ENCODE data around the gene RAB1A.

The RAB1A gene

DNA sequence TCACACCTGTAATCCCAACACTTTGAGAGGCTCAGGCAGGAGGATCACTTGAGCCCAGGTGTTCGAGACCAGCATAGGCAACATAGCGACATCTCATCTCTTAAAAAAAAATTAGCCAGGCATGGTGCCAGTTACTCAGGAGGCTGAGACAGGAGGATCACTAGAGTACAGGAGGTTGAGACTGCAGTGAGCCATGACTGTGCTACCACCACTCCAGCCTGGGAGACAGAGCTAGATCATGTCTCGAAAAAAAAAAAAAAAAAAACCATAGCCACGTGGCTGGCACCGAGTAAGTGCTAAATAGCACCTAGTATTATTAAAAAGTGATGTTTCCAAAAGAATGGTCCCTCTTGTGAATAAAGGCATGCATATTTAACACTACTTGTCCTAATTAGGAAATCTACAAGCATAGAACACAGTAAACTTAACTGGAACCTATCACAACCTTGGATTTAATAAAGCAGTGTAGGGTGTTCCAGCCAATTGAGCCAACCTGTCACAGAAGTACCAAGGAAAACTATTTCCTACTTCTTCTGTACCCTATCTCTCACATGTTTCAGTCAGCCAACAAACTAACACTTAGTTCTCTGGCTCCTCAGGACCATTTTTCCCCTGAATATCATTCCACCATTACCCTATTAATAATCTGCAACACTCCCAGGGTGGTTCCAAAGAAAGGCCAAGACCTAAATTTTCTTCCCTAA lies 8.8 kb downstream of the RAB1A start:
- DNase-seq (ENCODE audit: insufficient read length, low spot score) (no peak), FAIRE-seq (no peak)
- no peak for TF ChIP-seq POLR2A (IDR thresholded peaks at IDR 0.05; ENCODE audit: low read depth, low read length)

GRCh38 chr2:65116645-65117044 lies 13.3 kb downstream of the RAB1A start:
- no peak for DNase-seq (ENCODE audit: insufficient read length, low spot score)
- no peak for TF ChIP-seq POLR2A (IDR thresholded peaks at IDR 0.05; ENCODE audit: low read depth, low read length)
- FAIRE-seq = no peak

DNA sequence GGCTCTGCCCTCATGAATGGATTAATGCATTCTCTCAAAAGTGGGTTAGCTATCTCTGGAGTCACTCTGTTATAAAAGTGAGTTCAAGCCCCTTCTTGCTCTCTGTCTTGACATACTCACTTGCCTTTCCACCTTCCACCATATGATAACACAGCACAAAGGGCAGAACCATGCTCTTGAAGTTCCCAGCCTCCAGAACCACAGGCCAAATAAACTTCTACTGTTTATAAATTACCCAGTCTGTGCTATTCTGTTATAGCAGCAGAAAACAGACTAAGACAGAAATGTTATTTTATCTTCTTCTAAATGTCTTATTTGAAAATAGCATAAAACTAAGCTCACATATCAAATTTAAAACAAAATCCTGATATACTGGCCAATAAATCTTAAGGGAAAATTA lies 15.0 kb downstream of the RAB1A start:
- no peak for FAIRE-seq
- no peak for TF ChIP-seq POLR2A (IDR thresholded peaks at IDR 0.05; ENCODE audit: low read depth, low read length)

DNA sequence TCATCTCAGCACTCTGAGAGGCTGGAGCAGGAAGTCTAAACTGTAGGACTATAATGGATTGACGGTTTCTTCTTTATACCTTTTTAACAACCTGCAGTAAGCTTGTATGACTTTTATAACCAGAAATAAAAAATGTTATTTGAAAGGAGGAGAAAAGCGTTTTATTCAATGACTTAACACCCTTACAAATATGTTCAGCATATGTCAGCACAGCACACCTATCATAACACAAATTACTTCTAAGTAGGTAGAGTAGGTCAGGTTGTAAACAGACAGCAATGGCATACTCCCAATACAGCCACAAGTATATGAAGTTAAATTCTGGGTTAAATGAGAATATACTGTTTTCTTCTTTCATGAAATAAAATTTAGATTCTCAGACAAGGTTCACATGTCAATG lies 16.1 kb downstream of the RAB1A start:
- FAIRE-seq (no peak), DNase-seq (ENCODE audit: insufficient read length, low spot score) (no peak)
- TF ChIP-seq POLR2A (IDR thresholded peaks at IDR 0.05; ENCODE audit: low read depth, low read length) = no peak

More for the DNA sequence above, 15.0 kb downstream of the RAB1A start:
- DNase-seq (ENCODE audit: insufficient read length, low spot score) = no peak

- TF ChIP-seq POLR2A (IDR thresholded peaks at IDR 0.05; ENCODE audit: low read depth, low read length) = no peak
- DNase-seq (ENCODE audit: insufficient read length, low spot score) (no peak), FAIRE-seq (no peak)
Observed at GRCh38 chr2:65113229-65113628, 16.7 kb downstream of the RAB1A start.

- no peak for DNase-seq (ENCODE audit: insufficient read length, low spot score)
- TF ChIP-seq POLR2A (IDR thresholded peaks at IDR 0.05; ENCODE audit: low read depth, low read length) = no peak
- FAIRE-seq = no peak
Observed at GRCh38 chr2:65112633-65113032, 17.3 kb downstream of the RAB1A start.

DNA sequence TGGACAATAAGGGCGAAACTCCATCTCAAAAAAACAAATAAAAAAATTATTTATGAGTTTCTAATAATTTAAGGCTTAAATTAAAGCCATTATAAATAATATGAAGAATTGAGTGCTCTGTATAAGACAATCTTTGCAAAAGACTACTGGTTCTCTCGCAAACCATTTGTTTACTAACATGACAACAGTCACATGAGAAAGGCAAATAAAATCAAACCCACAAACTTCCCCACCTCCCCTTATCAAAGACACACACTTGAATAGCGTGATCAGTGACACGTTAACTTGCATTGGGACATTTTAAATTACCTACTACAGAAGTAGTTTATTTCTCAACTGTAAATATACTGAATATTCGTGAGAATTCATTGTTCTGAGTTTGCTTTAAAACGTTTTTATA lies 21.1 kb downstream of the RAB1A start:
- DNase-seq (ENCODE audit: insufficient read length, low spot score) = no peak
- no peak for TF ChIP-seq POLR2A (IDR thresholded peaks at IDR 0.05; ENCODE audit: low read depth, low read length)
- FAIRE-seq = no peak

DNA sequence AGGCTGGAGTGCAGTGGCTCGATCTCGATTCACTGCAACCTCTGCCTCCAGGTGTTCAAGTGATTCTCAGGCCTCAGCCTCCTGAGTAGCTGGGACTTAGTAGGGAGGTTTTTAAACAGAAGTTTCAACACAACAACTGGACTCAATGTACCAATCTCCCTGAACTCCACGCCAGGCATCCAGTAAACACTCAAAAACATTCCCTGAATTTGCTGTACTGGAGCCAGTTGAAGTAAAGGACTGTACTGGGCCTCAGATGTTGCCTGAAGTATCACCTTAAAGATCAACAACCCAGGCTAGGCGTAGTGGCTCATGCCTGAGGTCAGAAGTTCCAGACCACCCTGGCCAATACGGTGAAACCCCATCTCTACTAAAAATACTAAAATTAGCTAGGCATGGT lies 22.4 kb downstream of the RAB1A start:
- TF ChIP-seq POLR2A (IDR thresholded peaks at IDR 0.05; ENCODE audit: low read depth, low read length) = no peak
- FAIRE-seq (no peak), DNase-seq (ENCODE audit: insufficient read length, low spot score) (no peak)

DNA sequence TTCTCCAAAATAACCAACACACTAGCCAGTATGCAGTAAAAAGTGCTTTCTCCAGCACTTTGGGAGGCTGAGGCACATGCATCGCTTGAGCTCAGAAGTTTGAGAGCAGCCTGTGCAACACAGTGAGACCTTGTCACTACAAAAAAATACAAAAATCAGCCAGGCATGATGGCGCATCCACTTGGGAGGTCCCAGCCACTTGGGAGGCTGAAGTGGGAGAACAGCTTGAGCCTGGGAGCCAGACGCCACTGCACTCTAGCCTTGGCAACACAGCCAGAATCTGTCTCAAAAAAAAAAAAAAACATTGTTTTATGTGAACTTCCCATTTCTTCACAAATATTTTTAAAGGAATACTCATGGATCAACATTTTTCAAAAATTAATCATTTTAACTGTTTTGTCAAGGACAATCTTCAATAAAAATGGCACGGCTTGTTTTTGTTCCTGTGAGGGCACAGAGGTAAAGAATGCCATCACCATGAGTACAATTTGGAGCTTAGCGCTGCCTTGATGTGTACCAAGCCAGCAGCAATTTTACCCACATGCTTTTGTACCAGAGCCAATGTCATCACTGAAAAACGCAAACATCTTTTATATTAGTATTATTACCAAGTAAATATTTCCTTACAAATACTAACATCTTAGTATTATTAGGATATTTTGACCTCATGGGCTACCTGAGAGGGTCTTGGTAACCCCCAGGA lies 26.7 kb downstream of the RAB1A start:
- no peak for TF ChIP-seq POLR2A (IDR thresholded peaks at IDR 0.05; ENCODE audit: low read depth, low read length)
- DNase-seq (ENCODE audit: insufficient read length, low spot score) (no peak), FAIRE-seq (no peak)

GRCh38 chr2:65101071-65101470 lies 28.8 kb downstream of the RAB1A start:
- no peak for DNase-seq (ENCODE audit: insufficient read length, low spot score)
- no peak for FAIRE-seq
- no peak for TF ChIP-seq POLR2A (IDR thresholded peaks at IDR 0.05; ENCODE audit: low read depth, low read length)

GRCh38 chr2:65098741-65099140 lies 31.2 kb downstream of the RAB1A start:
- FAIRE-seq (no peak), DNase-seq (ENCODE audit: insufficient read length, low spot score) (no peak)
- no peak for TF ChIP-seq POLR2A (IDR thresholded peaks at IDR 0.05; ENCODE audit: low read depth, low read length)

GRCh38 chr2:65097844-65098243 lies 32.1 kb downstream of the RAB1A start:
- no peak for TF ChIP-seq POLR2A (IDR thresholded peaks at IDR 0.05; ENCODE audit: low read depth, low read length)
- FAIRE-seq (no peak), DNase-seq (ENCODE audit: insufficient read length, low spot score) (no peak)

- DNase-seq (ENCODE audit: insufficient read length, low spot score) (no peak), FAIRE-seq (no peak)
- TF ChIP-seq POLR2A (IDR thresholded peaks at IDR 0.05; ENCODE audit: low read depth, low read length) = no peak
Observed at GRCh38 chr2:65096948-65097347, 33.0 kb downstream of the RAB1A start.

- DNase-seq (ENCODE audit: insufficient read length, low spot score) = no peak
- TF ChIP-seq POLR2A (IDR thresholded peaks at IDR 0.05; ENCODE audit: low read depth, low read length) = no peak
- FAIRE-seq = no peak
Observed at GRCh38 chr2:65093211-65093610, 36.7 kb downstream of the RAB1A start.

GRCh38 chr2:65092791-65093190 lies 37.1 kb downstream of the RAB1A start:
- DNase-seq (ENCODE audit: insufficient read length, low spot score) (no peak), FAIRE-seq (no peak)
- TF ChIP-seq POLR2A (IDR thresholded peaks at IDR 0.05; ENCODE audit: low read depth, low read length) = no peak

Data from H54 (cell line).